ENCODE measurements around the gene GOLGA8H.
"Not testable (repeated sequence)": the region's sequence is repeated elsewhere in the genome, so short reads cannot be mapped to it uniquely, and the experiment has no call there.

Gene GOLGA8H, protein sequence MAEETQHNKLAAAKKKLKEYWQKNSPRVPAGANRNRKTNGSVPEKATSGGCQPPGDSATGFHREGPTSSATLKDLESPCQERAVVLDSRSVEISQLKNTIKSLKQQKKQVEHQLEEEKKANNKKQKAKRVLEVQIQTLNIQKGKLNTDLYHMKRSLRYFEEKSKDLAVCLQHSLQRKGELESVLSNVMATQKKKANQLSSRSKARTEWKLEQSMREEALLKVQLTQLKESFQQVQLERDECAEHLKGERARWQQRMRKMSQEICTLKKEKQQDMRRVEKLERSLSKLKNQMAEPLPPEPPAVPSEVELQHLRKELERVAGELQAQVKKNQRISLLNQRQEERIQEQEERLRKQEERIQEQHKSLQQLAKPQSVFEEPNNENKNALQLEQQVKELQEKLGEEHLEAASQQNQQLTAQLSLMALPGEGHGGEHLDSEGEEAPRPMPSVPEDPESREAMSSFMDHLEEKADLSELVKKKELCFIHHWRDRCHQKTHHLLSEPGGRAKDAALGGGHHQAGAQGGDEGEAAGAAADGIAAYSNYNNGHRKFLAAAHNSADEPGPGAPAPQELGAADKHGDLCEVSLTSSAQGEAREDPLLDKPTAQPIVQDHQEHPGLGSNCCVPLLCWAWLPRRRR

GRCh38 chr15:30603796-30604195 lies at the start of gene GOLGA8H:
Gene GOLGA8H, plus strand, starts transcription at chr15:30604028. Its CDS starts 98 bp downstream, at chr15:30604126.
- peak; percentile 11 for DNase-seq

GRCh38 chr15:30566949-30567348 lies 36.9 kb upstream of the GOLGA8H start:
- peak; percentile 2 for DNase-seq

- DNase-seq: not testable (repeated sequence)
Observed at GRCh38 chr15:30573012-30573491, 30.8 kb upstream of the GOLGA8H start.

DNA sequence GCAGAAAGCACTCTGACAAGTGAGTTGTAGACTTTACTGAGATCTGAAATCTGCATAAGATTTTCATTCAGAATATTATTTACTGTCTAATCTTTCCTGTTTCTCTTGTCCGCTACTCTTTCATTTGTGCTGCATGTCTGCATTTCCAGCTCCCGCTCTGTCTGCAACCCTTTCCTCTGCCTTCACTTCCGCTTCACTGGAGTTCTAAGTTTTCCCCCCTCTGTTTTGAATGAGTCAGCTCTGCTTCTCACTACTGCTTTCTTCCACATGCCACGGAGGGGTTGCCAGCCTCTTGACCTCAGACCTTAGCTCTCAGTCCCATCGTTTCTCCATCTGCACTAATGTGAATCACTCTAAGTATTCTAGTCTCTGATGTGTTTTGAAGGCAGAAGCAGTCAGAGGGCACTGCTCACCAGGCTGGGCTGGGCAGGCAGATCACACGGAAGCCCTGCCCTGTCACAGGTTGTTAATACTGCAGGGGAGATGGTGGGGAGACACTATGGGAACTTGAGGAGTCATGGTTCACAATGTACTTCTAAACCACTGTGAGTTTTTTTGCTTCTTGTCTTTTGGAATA lies 24.3 kb upstream of the GOLGA8H start:
- not testable (repeated sequence) for DNase-seq

DNA sequence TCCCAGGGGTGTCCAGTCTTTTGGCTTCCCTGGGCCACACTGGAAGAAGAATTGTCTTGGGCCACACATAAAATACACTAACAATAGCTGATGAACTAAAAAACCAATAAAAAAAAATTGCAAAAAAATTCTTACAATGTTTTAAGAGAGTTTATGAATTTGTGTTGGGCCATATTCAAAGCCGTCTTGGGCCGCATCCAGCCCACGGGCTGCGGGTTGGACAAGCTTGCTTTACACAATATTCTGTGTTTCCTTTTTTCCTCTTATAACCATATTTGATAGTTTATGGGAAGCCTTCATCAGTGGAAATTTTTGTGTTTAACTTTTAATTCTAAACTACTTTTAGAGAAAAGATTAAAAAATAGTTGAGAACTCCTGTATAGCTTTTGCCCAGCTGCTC lies 23.1 kb upstream of the GOLGA8H start:
- DNase-seq: not testable (repeated sequence)

- DNase-seq: not testable (repeated sequence)
Observed at GRCh38 chr15:30598953-30599352, 4.9 kb upstream of the GOLGA8H start.

GRCh38 chr15:30612271-30612670 lies 8.4 kb downstream of the GOLGA8H start:
- not testable (repeated sequence) for DNase-seq

DNA sequence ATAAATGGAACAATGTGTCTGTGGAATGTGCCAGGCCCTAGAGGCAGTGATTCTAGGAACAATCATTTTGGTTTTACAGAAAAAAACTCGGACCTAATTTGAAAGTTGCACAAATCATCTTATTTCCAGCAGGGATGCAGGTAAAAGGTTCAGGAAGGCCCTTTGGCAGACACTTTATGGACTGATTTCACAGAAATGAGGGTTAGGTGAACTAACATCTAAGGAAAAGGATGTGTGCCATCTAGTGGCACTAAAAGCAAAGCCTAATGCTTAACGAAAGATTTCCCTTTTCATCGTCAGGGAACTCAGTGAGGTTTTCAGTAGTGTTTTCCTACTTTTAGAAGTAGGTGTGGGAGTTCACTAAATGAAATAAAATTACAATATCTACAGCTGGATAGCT lies 17.5 kb downstream of the GOLGA8H start:
- not testable (repeated sequence) for DNase-seq

DNA sequence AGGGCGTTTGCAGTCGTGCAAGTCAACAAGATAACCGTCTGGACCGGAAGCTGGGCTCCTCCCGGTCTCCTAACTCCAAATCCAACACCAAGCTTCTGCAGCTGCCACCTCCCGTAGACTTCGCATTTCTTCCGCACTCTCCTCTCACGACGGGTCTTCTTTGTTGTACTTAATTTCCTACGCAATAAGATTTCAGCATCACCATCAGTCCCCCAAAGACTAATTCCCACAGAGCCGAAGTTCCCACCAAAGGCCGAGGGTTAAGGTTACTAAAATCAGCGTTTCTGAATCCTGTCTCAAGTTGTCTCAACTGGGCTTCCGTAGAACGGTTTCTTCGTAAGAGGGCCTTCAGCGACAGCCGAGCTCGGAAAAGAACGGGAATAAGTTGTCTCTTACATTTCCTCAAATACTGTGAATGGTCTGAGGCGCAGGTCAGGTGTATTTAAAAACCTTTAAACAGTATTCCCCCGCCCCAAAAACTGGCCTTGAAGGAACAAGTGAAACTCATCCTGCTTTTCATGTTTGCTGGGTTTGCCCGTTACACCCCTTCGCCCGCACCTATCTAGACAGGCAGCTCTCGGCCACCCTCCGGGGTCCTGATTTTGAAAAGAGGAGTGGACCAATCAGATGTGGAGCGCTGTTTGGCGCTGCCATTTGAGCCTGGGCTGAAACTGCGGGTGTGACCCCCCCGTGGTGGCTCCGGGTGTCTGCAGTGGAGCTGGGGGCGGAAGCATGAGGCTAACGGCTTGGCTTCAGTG lies 21.8 kb downstream of the GOLGA8H start, which contains the start of gene ARHGAP11B:
Gene ARHGAP11B (plus strand): TSS at position 693 of the 758 bp plus-strand sequence.
- peak; percentile 97 for DNase-seq

- DNase-seq: peak; percentile 9
Observed at GRCh38 chr15:30626194-30626565, 22.4 kb downstream of the GOLGA8H start.

DNA sequence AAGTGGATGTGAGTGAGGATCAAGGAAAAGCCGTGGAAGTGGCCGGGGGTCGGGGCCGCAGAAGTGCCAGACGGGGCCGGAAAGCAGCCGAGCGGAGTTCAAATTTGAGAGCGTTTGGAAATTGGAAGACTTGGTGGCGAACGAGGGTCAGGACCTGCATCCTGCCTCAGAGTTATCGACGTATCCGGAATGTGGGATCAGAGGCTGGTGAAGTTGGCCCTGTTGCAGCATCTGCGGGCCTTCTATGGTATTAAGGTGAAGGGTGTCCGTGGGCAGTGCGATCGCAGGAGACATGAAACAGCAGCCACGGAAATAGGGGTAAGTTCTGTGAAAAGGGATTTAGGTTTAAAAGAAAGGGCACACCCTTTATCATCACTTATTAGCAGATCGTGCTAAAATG lies 22.8 kb downstream of the GOLGA8H start:
- DNase-seq: peak; percentile 7

- no peak for DNase-seq
Observed at GRCh38 chr15:30650012-30650929, 46.4 kb downstream of the GOLGA8H start.

DNA sequence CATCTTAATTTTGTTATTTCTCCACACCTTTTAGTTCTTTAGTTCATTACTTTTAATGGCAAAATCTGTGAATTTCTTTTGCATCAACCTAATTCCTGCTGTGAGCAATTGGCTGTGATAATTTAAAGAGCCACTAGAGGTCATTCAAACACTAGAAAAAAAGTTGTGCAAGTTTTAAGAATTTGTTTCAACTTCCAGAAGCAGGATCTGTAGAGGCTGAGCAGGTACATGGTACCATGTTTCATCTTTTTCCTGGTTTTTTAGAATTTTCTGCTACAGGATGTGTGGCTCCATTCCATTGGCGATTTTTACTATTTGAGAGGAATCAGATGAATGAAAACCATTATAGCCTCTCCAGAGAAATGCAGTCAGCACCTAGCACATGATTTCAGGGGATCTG lies 57.3 kb downstream of the GOLGA8H start:
- not testable (repeated sequence) for DNase-seq

Measured in activated CD4-positive, alpha-beta T cell treated with anti-CD3 and anti-CD28 coated beads for 48 hours (primary cell).